ENCODE measurements around the gene TSPAN9. TPM values are rescaled to one million over a fixed set of nuclear protein-coding genes. Genes with fewer than 3 reads are reported as not detected.

Gene TSPAN9
- polyA plus RNA-seq, 1 of the 3 experiments (the other 2 are of a cell fraction) = 34.9 TPM

DNA sequence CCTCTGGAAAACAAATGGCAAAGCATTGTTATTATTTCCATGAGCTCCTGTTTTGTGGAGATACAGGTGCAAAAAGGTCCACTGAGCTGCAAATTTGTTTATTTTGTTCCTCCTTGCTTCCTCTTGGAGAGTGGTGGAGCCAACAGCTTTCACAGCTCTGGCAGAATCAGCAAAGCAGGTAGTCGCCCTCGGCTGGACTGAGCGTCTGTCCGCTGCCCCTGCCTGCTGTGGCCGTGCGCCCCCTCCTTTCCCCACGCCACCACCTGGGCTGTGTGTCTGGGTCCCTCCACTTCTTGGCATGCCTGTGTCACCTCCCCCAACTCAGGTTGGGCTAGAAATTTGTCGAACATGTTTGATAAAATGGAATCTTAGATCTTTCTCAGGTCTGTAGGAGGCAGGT is 188.2 kb downstream of the TSPAN9 start (continued):
- TF ChIP-seq, protein P1, sequence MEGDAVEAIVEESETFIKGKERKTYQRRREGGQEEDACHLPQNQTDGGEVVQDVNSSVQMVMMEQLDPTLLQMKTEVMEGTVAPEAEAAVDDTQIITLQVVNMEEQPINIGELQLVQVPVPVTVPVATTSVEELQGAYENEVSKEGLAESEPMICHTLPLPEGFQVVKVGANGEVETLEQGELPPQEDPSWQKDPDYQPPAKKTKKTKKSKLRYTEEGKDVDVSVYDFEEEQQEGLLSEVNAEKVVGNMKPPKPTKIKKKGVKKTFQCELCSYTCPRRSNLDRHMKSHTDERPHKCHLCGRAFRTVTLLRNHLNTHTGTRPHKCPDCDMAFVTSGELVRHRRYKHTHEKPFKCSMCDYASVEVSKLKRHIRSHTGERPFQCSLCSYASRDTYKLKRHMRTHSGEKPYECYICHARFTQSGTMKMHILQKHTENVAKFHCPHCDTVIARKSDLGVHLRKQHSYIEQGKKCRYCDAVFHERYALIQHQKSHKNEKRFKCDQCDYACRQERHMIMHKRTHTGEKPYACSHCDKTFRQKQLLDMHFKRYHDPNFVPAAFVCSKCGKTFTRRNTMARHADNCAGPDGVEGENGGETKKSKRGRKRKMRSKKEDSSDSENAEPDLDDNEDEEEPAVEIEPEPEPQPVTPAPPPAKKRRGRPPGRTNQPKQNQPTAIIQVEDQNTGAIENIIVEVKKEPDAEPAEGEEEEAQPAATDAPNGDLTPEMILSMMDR (IDR thresholded peaks at IDR 0.05) = no peak
- TF ChIP-seq SMC3 (IDR thresholded peaks at IDR 0.05; ENCODE audit: low read depth, low read length) (no peak), RAD21 (IDR thresholded peaks at IDR 0.05; ENCODE audit: low read length) (no peak), TCF12 (IDR thresholded peaks at IDR 0.05) (no peak), GABPA (IDR thresholded peaks at IDR 0.05; ENCODE audit: low read depth) (no peak), RFX5 (IDR thresholded peaks at IDR 0.05; ENCODE audit: low read length) (no peak), FOXJ3 (CRISPR knock-in tag; IDR thresholded peaks at IDR 0.05) (no peak)

DNA sequence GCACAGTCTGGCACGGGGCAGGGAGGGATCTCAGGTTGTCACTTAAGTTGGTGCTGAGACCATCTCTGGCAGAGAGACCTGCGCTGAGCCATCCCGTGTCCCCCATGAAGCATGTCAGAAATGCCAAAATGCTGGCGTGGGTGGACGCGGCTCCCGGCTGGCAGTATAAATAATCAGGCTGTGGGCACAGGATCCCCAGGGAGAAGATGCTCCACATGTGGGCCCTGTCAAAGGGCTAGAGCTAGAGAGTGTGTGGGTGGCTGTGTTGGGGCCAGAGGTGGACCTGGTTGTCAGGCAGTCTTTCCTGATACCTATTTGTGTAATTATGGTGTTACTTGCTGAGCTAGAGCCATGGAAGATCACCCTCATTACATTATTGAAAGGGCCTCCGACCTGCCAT is 189.5 kb downstream of the TSPAN9 start:
- H3K79me2 ChIP-seq (ENCODE audit: insufficient read depth) = no peaks in the 10 kb centered on the region
- peaks cover 0 to 21% of the 10 kb centered on the region in 2 experiments; a peak in 2 of 4 replicates for H3K4me1 ChIP-seq (ENCODE audit: control insufficient read depth in 1 of 2, insufficient read depth in 2 of 2, low read depth in 1 of 2, low read length in 1 of 2)
- no peak overlapping the region for H3K4me3 ChIP-seq (ENCODE audit: low read depth in 2 of 2, low read length in 1 of 2)
- 91% methylated on average over 6 of the region's 8 CpGs for WGBS (ENCODE audit: low lambda C conversion rate)
- no peaks in the 10 kb centered on the region for H3K36me3 ChIP-seq (replicated peaks in 1 of 2; ENCODE audit: control insufficient read depth in 1 of 2, insufficient read depth in 2 of 2, low read length in 1 of 2)
- no peaks in the 10 kb centered on the region for H4K20me1 ChIP-seq (ENCODE audit: insufficient read depth)
- no peaks in the 10 kb centered on the region for H3K27me3 ChIP-seq (ENCODE audit: insufficient read depth)
- DNase-seq = no peak
- POLR2A ChIA-PET = no interaction called here
- H3F3A ChIP-seq (replicated peaks; ENCODE audit: insufficient read depth) = no peaks in the 10 kb centered on the region
- TF ChIP-seq GABPA (IDR thresholded peaks at IDR 0.05; ENCODE audit: low read depth) = no peak
- no peak for TF ChIP-seq JUND (IDR thresholded peaks at IDR 0.05)
- TF ChIP-seq FOXJ3 (CRISPR knock-in tag; IDR thresholded peaks at IDR 0.05) = no peak
- no peak for TF ChIP-seq FOSL2 (IDR thresholded peaks at IDR 0.05; ENCODE audit: borderline replicate concordance, low read depth)
- TF ChIP-seq, protein P1 (IDR thresholded peaks at IDR 0.05) = no peak
- TF ChIP-seq NRF1 (IDR thresholded peaks at IDR 0.05; ENCODE audit: low read depth, low read length) = no peak
- no peak for TF ChIP-seq RAD21 (IDR thresholded peaks at IDR 0.05; ENCODE audit: low read length)
- TF ChIP-seq, protein P2, sequence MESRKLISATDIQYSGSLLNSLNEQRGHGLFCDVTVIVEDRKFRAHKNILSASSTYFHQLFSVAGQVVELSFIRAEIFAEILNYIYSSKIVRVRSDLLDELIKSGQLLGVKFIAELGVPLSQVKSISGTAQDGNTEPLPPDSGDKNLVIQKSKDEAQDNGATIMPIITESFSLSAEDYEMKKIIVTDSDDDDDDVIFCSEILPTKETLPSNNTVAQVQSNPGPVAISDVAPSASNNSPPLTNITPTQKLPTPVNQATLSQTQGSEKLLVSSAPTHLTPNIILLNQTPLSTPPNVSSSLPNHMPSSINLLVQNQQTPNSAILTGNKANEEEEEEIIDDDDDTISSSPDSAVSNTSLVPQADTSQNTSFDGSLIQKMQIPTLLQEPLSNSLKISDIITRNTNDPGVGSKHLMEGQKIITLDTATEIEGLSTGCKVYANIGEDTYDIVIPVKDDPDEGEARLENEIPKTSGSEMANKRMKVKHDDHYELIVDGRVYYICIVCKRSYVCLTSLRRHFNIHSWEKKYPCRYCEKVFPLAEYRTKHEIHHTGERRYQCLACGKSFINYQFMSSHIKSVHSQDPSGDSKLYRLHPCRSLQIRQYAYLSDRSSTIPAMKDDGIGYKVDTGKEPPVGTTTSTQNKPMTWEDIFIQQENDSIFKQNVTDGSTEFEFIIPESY (IDR thresholded peaks at IDR 0.05; ENCODE audit: borderline replicate concordance, low read depth) = no peak
- TF ChIP-seq RXRA (IDR thresholded peaks at IDR 0.05; ENCODE audit: borderline replicate concordance, low read depth) = no peak
- TF ChIP-seq SMC3 (IDR thresholded peaks at IDR 0.05; ENCODE audit: low read depth, low read length) = no peak
- TF ChIP-seq RCOR1 (IDR thresholded peaks at IDR 0.05; ENCODE audit: low read length) = no peak
- TF ChIP-seq, protein P3, sequence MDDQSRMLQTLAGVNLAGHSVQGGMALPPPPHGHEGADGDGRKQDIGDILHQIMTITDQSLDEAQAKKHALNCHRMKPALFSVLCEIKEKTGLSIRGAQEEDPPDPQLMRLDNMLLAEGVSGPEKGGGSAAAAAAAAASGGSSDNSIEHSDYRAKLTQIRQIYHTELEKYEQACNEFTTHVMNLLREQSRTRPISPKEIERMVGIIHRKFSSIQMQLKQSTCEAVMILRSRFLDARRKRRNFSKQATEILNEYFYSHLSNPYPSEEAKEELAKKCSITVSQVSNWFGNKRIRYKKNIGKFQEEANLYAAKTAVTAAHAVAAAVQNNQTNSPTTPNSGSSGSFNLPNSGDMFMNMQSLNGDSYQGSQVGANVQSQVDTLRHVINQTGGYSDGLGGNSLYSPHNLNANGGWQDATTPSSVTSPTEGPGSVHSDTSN (IDR thresholded peaks at IDR 0.05) = no peak
- no peak for TF ChIP-seq POLR2AphosphoS5 (IDR thresholded peaks at IDR 0.05; ENCODE audit: low read depth, low read length)
- TF ChIP-seq, protein P4, sequence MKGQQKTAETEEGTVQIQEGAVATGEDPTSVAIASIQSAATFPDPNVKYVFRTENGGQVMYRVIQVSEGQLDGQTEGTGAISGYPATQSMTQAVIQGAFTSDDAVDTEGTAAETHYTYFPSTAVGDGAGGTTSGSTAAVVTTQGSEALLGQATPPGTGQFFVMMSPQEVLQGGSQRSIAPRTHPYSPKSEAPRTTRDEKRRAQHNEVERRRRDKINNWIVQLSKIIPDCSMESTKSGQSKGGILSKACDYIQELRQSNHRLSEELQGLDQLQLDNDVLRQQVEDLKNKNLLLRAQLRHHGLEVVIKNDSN (IDR thresholded peaks at IDR 0.05; ENCODE audit: borderline replicate concordance, low read depth) = no peak
- TF ChIP-seq CHD2 (IDR thresholded peaks at IDR 0.05; ENCODE audit: low read length, partially characterized antibody) = no peak
- TF ChIP-seq YY1 (IDR thresholded peaks at IDR 0.05; ENCODE audit: low read depth) = no peak
- no peak for TF ChIP-seq SIN3A (IDR thresholded peaks at IDR 0.05; ENCODE audit: borderline replicate concordance, low read depth, low read length)
- TF ChIP-seq NFIC (IDR thresholded peaks at IDR 0.05; ENCODE audit: borderline replicate concordance) = no peak
- no peaks in the 10 kb centered on the region for H3K9me3 ChIP-seq
- no peak overlapping the region for H3K27ac ChIP-seq (ENCODE audit: low read depth in 2 of 2, low read length in 1 of 2)
- H3K9me2 ChIP-seq = no peaks in the 10 kb centered on the region
- CTCF ChIA-PET = interaction anchor here (1.3 to 4.3 kb wide), 6 partner anchors 9 to 193 kb away, joined by 4 to 32 read pairs (median 8); no protein-coding TSS in a partner anchor
- H3K9ac ChIP-seq = no peak overlapping the region
- H2AFZ ChIP-seq (ENCODE audit: low read depth) = no peak overlapping the region
- H3K4me2 ChIP-seq = no peak overlapping the region

Measured in SK-N-SH (cell line).